ENCODE data around the gene STRA8. TPM values are rescaled to one million over a fixed set of nuclear protein-coding genes. Genes with fewer than 3 reads are reported as not detected.

The STRA8 gene
- total RNA-seq, 2 experiments from 2014 or later: not detected

GRCh38 chr7:135195968-135196629, 37.5 kb upstream of the STRA8 start:
- peaks cover 10% of the 10 kb centered on the region for H3K36me3 Mint-ChIP-seq
- H3K4me1 Mint-ChIP-seq: no peaks in the 10 kb centered on the region
- no peak overlapping the region for H3K4me3 Mint-ChIP-seq
- no peaks in the 10 kb centered on the region for H3K27me3 Mint-ChIP-seq
- no peak overlapping the region for H3K27ac Mint-ChIP-seq
- DNase-seq: no peak
- H3K9me3 Mint-ChIP-seq (ENCODE audit: low read depth): no peaks in the 10 kb centered on the region
- ATAC-seq: no peak
- CTCF ChIA-PET: interaction anchor here (0.7 to 1.3 kb wide), 2 partner anchors 14 to 65 kb away, joined by 3 read pairs; no protein-coding TSS in a partner anchor

GRCh38 chr7:135197343-135197742, 36.3 kb upstream of the STRA8 start:
- H3K27me3 Mint-ChIP-seq: no peaks in the 10 kb centered on the region
- CTCF ChIA-PET: interaction anchor here (0.6 to 2.0 kb wide), 2 partner anchors 13 to 515 kb away, joined by 3 to 7 read pairs; no protein-coding TSS in a partner anchor
- DNase-seq (no peak), ATAC-seq (no peak)
- H3K4me1 Mint-ChIP-seq: no peaks in the 10 kb centered on the region
- no peaks in the 10 kb centered on the region for H3K9me3 Mint-ChIP-seq (ENCODE audit: low read depth)
- no peak overlapping the region for H3K4me3 Mint-ChIP-seq
- H3K36me3 Mint-ChIP-seq: peaks cover 9% of the 10 kb centered on the region
- no peak overlapping the region for H3K27ac Mint-ChIP-seq

- no peaks in the 10 kb centered on the region for H3K9me3 Mint-ChIP-seq (ENCODE audit: low read depth)
Measured at GRCh38 chr7:135197906-135198655, 35.6 kb upstream of the STRA8 start.

GRCh38 chr7:135199439-135199838, 34.2 kb upstream of the STRA8 start:
- CTCF ChIA-PET: interaction anchor here (2.0 kb wide), 1 partner anchor 11 kb away, joined by 7 read pairs; no protein-coding TSS in a partner anchor
- DNase-seq (no peak), ATAC-seq (no peak)
- no peaks in the 10 kb centered on the region for H3K9me3 Mint-ChIP-seq (ENCODE audit: low read depth)
- peaks cover 6% of the 10 kb centered on the region for H3K4me1 Mint-ChIP-seq
- no peak overlapping the region for H3K4me3 Mint-ChIP-seq
- H3K27me3 Mint-ChIP-seq: no peaks in the 10 kb centered on the region
- H3K27ac Mint-ChIP-seq: no peak overlapping the region
- peaks cover 9% of the 10 kb centered on the region for H3K36me3 Mint-ChIP-seq

More at GRCh38 chr7:135197906-135198655, 35.6 kb upstream of the STRA8 start:
- H3K36me3 Mint-ChIP-seq: peaks cover 9% of the 10 kb centered on the region
- H3K27ac Mint-ChIP-seq: no peak overlapping the region
- DNase-seq (no peak), ATAC-seq (no peak)
- H3K4me3 Mint-ChIP-seq: no peak overlapping the region
- CTCF ChIA-PET: interaction anchor here (0.6 to 2.0 kb wide), 2 partner anchors 12 to 514 kb away, joined by 3 to 7 read pairs; no protein-coding TSS in a partner anchor
- H3K27me3 Mint-ChIP-seq: no peaks in the 10 kb centered on the region
- no peaks in the 10 kb centered on the region for H3K4me1 Mint-ChIP-seq

GRCh38 chr7:135200821-135201331, 32.8 kb upstream of the STRA8 start:
- H3K27me3 Mint-ChIP-seq: no peaks in the 10 kb centered on the region
- H3K36me3 Mint-ChIP-seq: peaks cover 11% of the 10 kb centered on the region
- H3K9me3 Mint-ChIP-seq (ENCODE audit: low read depth): no peaks in the 10 kb centered on the region
- DNase-seq (no peak), ATAC-seq (no peak)
- H3K4me3 Mint-ChIP-seq: no peak overlapping the region
- CTCF ChIA-PET: no interaction called here
- H3K4me1 Mint-ChIP-seq: peaks cover 6% of the 10 kb centered on the region
- no peak overlapping the region for H3K27ac Mint-ChIP-seq

- peaks cover 6% of the 10 kb centered on the region for H3K4me1 Mint-ChIP-seq
- DNase-seq: no peak
- H3K9me3 Mint-ChIP-seq (ENCODE audit: low read depth): no peaks in the 10 kb centered on the region
- H3K27me3 Mint-ChIP-seq: no peaks in the 10 kb centered on the region
- H3K36me3 Mint-ChIP-seq: peaks cover 11% of the 10 kb centered on the region
- H3K27ac Mint-ChIP-seq: no peak overlapping the region
- H3K4me3 Mint-ChIP-seq: no peak overlapping the region
- CTCF ChIA-PET: interaction anchor here (1.4 kb wide), 1 partner anchor 10 kb away, joined by 4 read pairs; the partner anchor contains the start of gene WDR91
- ATAC-seq: no peak
Measured at GRCh38 chr7:135201350-135201749, 32.3 kb upstream of the STRA8 start.

GRCh38 chr7:135204341-135204749, 29.3 kb upstream of the STRA8 start:
- peaks cover 11% of the 10 kb centered on the region for H3K36me3 Mint-ChIP-seq
- H3K27me3 Mint-ChIP-seq: no peaks in the 10 kb centered on the region
- CTCF ChIA-PET: interaction anchor here (1.2 kb wide), 1 partner anchor 71 kb away, joined by 3 read pairs; no protein-coding TSS in a partner anchor
- H3K9me3 Mint-ChIP-seq (ENCODE audit: low read depth): no peaks in the 10 kb centered on the region
- peaks cover 22% of the 10 kb centered on the region for H3K4me1 Mint-ChIP-seq
- H3K4me3 Mint-ChIP-seq: no peak overlapping the region
- ATAC-seq (no peak), DNase-seq (no peak)
- no peak overlapping the region for H3K27ac Mint-ChIP-seq

- Mint-ChIP-seq H3K4me3 (no peak overlapping the region), H3K27ac (no peak overlapping the region), H3K4me1 (peaks cover 22% of the 10 kb centered on the region), H3K27me3 (no peaks in the 10 kb centered on the region), H3K9me3 (ENCODE audit: low read depth) (no peaks in the 10 kb centered on the region), H3K36me3 (peaks cover 11% of the 10 kb centered on the region)
- no peak for ATAC-seq
- no peak for DNase-seq
- CTCF ChIA-PET: interaction anchor here (1.2 kb wide), 1 partner anchor 70 kb away, joined by 3 read pairs; no protein-coding TSS in a partner anchor
Measured at GRCh38 chr7:135204876-135205275, 28.8 kb upstream of the STRA8 start.

GRCh38 chr7:135205850-135206249, 27.8 kb upstream of the STRA8 start:
- peaks cover 9% of the 10 kb centered on the region for H3K36me3 Mint-ChIP-seq
- H3K27me3 Mint-ChIP-seq: no peaks in the 10 kb centered on the region
- no peaks in the 10 kb centered on the region for H3K9me3 Mint-ChIP-seq (ENCODE audit: low read depth)
- no peak overlapping the region for H3K27ac Mint-ChIP-seq
- no peak overlapping the region for H3K4me3 Mint-ChIP-seq
- ATAC-seq: no peak
- H3K4me1 Mint-ChIP-seq: peaks cover 30% of the 10 kb centered on the region
- CTCF ChIA-PET: no interaction called here
- no peak for DNase-seq

- peaks cover 34% of the 10 kb centered on the region for H3K4me1 Mint-ChIP-seq
- H3K27me3 Mint-ChIP-seq: no peaks in the 10 kb centered on the region
- no peaks in the 10 kb centered on the region for H3K9me3 Mint-ChIP-seq (ENCODE audit: low read depth)
- DNase-seq (no peak), ATAC-seq (no peak)
- CTCF ChIA-PET: no interaction called here
- H3K4me3 Mint-ChIP-seq: no peak overlapping the region
- H3K36me3 Mint-ChIP-seq: peaks cover 3% of the 10 kb centered on the region
- no peak overlapping the region for H3K27ac Mint-ChIP-seq
Measured at GRCh38 chr7:135206941-135207391, 26.7 kb upstream of the STRA8 start.

- H3K4me1 Mint-ChIP-seq: peaks cover 34% of the 10 kb centered on the region
- H3K9me3 Mint-ChIP-seq (ENCODE audit: low read depth): no peaks in the 10 kb centered on the region
- CTCF ChIA-PET: interaction anchor here (2.0 kb wide), 1 partner anchor 221 kb away, joined by 5 read pairs; the partner anchor contains the start of gene AGBL3
- ATAC-seq (no peak), DNase-seq (no peak)
- H3K27ac Mint-ChIP-seq: no peak overlapping the region
- no peak overlapping the region for H3K4me3 Mint-ChIP-seq
- H3K27me3 Mint-ChIP-seq: no peaks in the 10 kb centered on the region
- peaks cover 3% of the 10 kb centered on the region for H3K36me3 Mint-ChIP-seq
Measured at GRCh38 chr7:135207406-135208101, 26.1 kb upstream of the STRA8 start.

GRCh38 chr7:135208102-135208793, 25.4 kb upstream of the STRA8 start:
- Mint-ChIP-seq H3K27ac (no peak overlapping the region), H3K4me1 (peaks cover 34% of the 10 kb centered on the region), H3K36me3 (peaks cover 3% of the 10 kb centered on the region), H3K27me3 (no peaks in the 10 kb centered on the region), H3K9me3 (ENCODE audit: low read depth) (no peaks in the 10 kb centered on the region), H3K4me3 (no peak overlapping the region)
- CTCF ChIA-PET: interaction anchor here (2.0 kb wide), 1 partner anchor 222 kb away, joined by 5 read pairs; the partner anchor contains the start of gene AGBL3
- DNase-seq: no peak
- ATAC-seq: no peak
